Small intestine (tissue), 7 donors: ENCODE measurements around the gene MAP4K5. TPM values are rescaled to one million over a fixed set of nuclear protein-coding genes. Genes with fewer than 3 reads are reported as not detected.
A peak's percentile ranks its signal among the peaks of the same experiment; 100 is the strongest.

Experiments used
- DNase-seq, 2 donors: peaks; one replicate each; pipeline versions ENCODE4 v3.0.0 to v3.0.0-alpha.2; 2013
- FAIRE-seq: peaks from 2 replicates; lab custom pipeline; 2012; peaks lifted over from hg19 to GRCh38; lab: Jason Lieb, UNC
- H3K27ac ChIP-seq, 3 donors: one replicate each; pipeline ENCODE4 v1.5.1; 2013; ENCODE audit warnings: low read length in 2 of 3, mild to moderate bottlenecking in 2 of 3, control low read depth in 1 of 3, inconsistent platforms in 1 of 3, low read depth in 1 of 3, moderate library complexity in 1 of 3
- H3K27me3 ChIP-seq, 3 donors: one replicate each; pipeline ENCODE4 v1.6.1; 2013; ENCODE audit warnings: low read length in 3 of 3, inconsistent platforms in 1 of 3; ENCODE audit not compliant: control insufficient read depth in 3 of 3, insufficient read depth in 3 of 3
- H3K36me3 ChIP-seq, 3 donors: one replicate each; pipeline ENCODE4 v1.6.1; 2013; ENCODE audit warnings: low read length in 3 of 3, inconsistent platforms in 1 of 3, low read depth in 1 of 3, mild to moderate bottlenecking in 1 of 3, moderate library complexity in 1 of 3; ENCODE audit not compliant: control insufficient read depth in 3 of 3, insufficient read depth in 2 of 3
- H3K4me1 ChIP-seq, 3 donors: one replicate each; pipeline ENCODE4 v1.6.1; 2013; ENCODE audit warnings: low read length in 2 of 3, inconsistent platforms in 1 of 3, low read depth in 1 of 3, mild to moderate bottlenecking in 1 of 3, moderate library complexity in 1 of 3; ENCODE audit not compliant: control insufficient read depth in 3 of 3, insufficient read depth in 2 of 3
- H3K4me3 ChIP-seq, 3 donors: one replicate each; pipeline ENCODE4 v1.5.1; 2013; ENCODE audit warnings: low read length in 3 of 3, control low read depth in 1 of 3, inconsistent platforms in 1 of 3, low read depth in 1 of 3, mild to moderate bottlenecking in 1 of 3, moderate library complexity in 1 of 3
- H3K9me3 ChIP-seq, 2 donors: one replicate each; pipeline ENCODE4 v1.6.1; 2013; ENCODE audit warnings: low read depth in 1 of 2, low read length in 1 of 2; ENCODE audit not compliant: control insufficient read depth in 2 of 2, insufficient read depth in 1 of 2
- WGBS, 3 donors: extraction: QIAGEN DNeasy Blood & Tissue Kit; methylation state at CpG; one replicate each; pipeline ENCODE4 v1.1.7; 2013; 5-methylcytosine and 5-hydroxymethylcytosine counted together
- polyA plus RNA-seq, 4 donors: library from polyadenylated mRNA; stranded (reverse) in 3 of 4; unstranded in 1 of 4; fragments of 200-250 nt in 3 of 4; fragments of 120-200 nt in 1 of 4; gene quantifications; one replicate each; pipeline versions ENCODE4 v1.2.1 to v1.2.3, GENCODE V29; 2013
- donor health status: healthy with polysubstance abuse.
- donor health status: control.
- donor health status: control.
- donor health status: Bipolar disorder and iron deficiency.
- donor health status: healthy.

MAP4K5 gene
- polyA plus RNA-seq, 4 donors = 11.1 to 28.9 (median 15.0) TPM

DNA sequence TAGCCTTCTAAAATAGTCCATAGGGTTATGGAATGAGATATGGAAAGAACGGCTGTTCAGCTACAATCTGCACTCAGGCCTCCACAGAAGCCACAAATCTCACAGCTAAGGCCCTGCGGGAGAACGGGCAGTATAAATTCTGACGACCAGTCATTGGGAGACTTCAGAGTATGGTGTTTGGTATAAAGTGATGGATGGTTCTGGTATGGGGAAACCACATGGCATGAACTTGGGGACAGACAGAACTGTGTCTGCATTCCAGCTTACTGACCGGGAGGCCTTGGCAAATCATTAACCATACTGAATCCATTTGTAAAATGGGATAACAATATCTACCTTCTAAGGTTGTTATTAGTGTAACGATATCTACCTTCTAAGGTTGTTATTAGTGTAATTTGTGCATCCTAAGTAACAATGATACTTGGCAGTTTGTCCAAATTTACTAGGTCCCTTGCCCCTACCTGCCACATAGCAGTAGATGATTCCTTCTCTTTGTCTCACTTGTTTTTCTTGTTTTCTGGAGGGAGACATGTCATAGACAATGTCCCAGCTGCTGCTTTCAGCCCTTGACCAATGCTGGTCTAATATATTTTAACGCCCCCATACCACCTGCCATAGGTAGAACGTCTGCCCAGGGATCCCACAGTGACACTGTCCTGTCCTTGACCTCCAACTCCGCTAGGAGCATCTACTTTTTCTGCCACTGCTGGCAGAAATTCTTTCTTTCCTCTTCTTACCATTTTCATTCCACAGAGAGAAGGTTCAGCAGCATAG lies 142.5 kb downstream of the MAP4K5 start:
- Histone ChIP-seq H3K27ac (peak overlapping the region; percentile 62 to 73 (median 72)), H3K27me3 (no peaks in the 10 kb centered on the region), H3K9me3 (no peaks in the 10 kb centered on the region), H3K4me1 (peaks cover 0 to 34% (median 2%) of the 10 kb centered on the region in 3 donors), H3K4me3 (no peak overlapping the region), H3K36me3 (no peaks in the 10 kb centered on the region)
- DNase-seq (peak; percentile 58 to 68), FAIRE-seq (no peak)
- WGBS, 3 donors = 67 to 81% (median 75%) methylated on average over 9 of the region's 9 CpGs

DNA sequence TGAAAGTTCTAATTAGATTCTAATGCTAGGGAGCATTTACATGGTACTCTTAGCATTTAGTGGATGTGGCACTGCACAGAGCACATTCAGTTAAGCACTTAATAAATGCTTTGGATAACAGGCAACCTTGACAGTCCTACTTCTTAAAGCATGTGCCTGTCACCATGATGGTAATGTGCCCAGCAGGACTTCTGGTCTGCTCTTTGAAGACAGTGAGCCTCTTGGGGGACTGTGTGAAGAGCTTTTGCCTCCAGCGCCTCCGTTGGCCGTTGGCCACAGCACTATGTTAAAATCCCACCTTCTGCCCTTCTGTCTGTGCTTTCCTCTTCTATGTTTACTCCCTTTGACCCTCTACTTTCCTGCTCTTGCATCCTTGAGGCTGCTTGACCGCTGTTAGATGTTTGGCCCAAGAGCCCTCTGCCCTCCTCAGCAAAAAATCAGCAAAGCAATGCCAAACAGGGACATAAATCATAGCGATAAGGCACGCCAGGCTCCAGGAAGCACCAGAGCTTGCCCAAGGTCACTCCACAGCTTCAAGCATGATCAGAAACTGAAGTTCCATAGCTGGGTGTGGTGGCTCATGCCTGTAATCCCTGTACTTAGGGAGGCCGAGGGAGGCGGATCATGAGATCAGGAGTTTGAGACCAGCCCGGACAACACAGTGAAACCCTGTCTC lies 144.0 kb downstream of the MAP4K5 start:
- peaks cover 0 to 32% (median 2%) of the 10 kb centered on the region in 3 donors for H3K4me1 ChIP-seq
- H3K27ac ChIP-seq = peak overlapping the region; percentile 43 to 79 (median 73)
- DNase-seq = peak; percentile 85 to 97
- no peaks in the 10 kb centered on the region for H3K27me3 ChIP-seq
- H3K4me3 ChIP-seq = no peak overlapping the region
- no peaks in the 10 kb centered on the region for H3K9me3 ChIP-seq
- H3K36me3 ChIP-seq = no peaks in the 10 kb centered on the region
- FAIRE-seq = no peak
- 13 to 52% (median 36%) methylated on average over 9 of the region's 9 CpGs for WGBS, 3 donors

DNA sequence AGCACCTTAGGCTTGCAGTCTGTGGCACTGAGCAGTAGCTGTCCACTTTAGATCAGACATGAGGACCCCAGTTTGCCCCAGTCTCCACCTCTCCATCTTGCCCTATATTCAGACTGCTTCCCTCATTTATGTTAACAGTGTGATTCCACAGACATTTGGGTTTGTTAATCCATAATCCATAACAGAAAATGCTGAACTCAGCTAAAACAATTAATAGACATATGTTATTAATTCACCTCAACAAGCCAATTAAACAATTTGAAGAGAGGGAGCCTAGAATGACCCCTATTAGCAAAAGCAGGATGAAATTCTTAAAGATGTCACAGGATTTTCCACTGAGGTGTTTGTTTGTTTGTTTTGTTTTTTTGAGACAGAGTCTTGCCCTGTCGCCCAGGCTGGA lies 144.8 kb downstream of the MAP4K5 start:
- Histone ChIP-seq H3K27ac (no peak overlapping the region), H3K27me3 (no peaks in the 10 kb centered on the region), H3K9me3 (no peaks in the 10 kb centered on the region), H3K4me3 (no peak overlapping the region), H3K4me1 (peaks cover 0 to 23% (median 2%) of the 10 kb centered on the region in 3 donors), H3K36me3 (no peaks in the 10 kb centered on the region)
- no peak for DNase-seq
- FAIRE-seq = no peak
- 85 to 100% (median 98%) methylated on average over 1 of the region's 1 CpG for WGBS, 3 donors

DNA sequence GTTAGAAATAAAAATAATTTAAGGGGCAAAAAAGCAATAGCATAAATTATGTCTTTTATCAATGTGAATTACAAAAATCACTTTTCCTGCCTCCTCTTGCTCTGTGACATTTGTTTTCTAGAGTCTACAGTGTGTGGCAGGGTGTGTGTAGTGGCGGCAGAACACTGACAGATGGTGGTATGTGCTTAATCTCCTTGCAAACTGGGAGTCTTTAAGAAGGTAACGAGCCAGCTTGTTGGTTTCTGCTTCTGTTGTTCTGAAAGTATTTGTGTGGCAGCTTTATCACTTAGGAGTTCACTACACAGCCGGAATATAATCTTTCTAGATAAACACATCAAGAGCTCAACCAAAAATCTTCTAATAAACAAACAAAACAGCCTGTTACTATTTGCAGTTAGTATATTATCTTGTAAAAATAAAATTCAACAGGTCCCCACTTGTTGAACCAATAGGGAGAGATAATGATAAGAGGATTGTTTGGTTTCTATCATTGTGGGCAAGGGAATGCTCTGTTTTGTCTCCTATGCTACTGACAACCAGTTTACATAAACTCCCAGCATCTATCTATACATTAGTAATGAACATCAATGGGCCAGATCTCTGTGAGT lies 148.6 kb downstream of the MAP4K5 start:
- Histone ChIP-seq H3K4me1 (peaks cover 0 to 12% (median 0%) of the 10 kb centered on the region in 3 donors), H3K27me3 (no peaks in the 10 kb centered on the region), H3K36me3 (peaks cover 0 to 3% (median 0%) of the 10 kb centered on the region in 3 donors), H3K27ac (no peak overlapping the region), H3K9me3 (no peaks in the 10 kb centered on the region), H3K4me3 (no peak overlapping the region)
- peak in 1 of 2 donors; percentile 32 for DNase-seq
- FAIRE-seq = no peak
- WGBS, 3 donors = 27 to 53% (median 48%) methylated on average over 3 of the region's 3 CpGs

DNA sequence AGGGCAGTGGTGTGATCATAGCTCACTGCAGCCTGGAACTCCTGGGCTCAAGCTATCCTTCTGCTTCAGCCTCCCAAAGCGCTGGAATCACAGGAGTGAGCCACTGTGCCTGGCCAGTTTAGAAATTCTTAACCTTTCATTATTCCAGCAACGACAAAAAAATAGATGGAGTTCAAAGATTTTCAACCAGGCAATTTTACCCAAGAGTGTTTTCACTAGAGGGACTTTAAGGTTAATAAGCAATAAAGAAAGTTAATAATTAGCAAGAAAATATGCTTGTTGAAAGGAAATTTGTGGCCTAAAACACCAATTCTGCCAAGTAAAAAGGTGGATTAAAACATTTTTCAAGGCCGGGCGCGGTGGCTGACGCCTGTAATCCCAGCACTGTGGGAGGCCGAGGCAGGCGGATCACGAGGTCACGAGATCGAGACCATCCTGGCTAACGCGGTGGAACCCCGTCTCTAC lies 150.5 kb downstream of the MAP4K5 start:
- Histone ChIP-seq H3K9me3 (no peaks in the 10 kb centered on the region), H3K36me3 (peaks cover 0 to 11% (median 0%) of the 10 kb centered on the region in 3 donors), H3K27me3 (no peaks in the 10 kb centered on the region), H3K4me1 (peaks cover 0 to 4% (median 0%) of the 10 kb centered on the region in 3 donors), H3K27ac (no peak overlapping the region), H3K4me3 (no peak overlapping the region)
- FAIRE-seq = no peak
- WGBS, 3 donors = 27 to 69% (median 50%) methylated on average over 14 of the region's 14 CpGs
- DNase-seq = peak; percentile 31 to 48

DNA sequence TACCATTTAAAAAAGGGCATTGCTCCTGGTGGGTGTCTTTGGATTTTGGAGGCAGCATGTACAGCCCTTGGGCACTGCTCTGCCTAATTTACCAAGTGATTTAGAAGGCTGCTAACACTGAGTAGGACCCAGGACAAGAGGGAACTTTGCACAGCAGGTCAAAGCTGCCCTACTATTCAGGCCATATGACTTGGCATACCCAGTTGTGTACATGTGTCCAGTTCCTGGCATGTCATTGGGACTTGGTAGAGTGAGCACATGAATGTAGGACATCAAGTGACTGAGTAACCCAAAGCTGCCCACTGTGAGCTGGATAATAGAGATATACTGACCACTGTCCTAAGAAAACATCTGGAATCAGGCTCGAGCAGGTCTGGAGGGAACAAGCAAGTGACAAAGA lies 151.4 kb downstream of the MAP4K5 start:
- no peak for DNase-seq
- Histone ChIP-seq H3K9me3 (no peaks in the 10 kb centered on the region), H3K27ac (no peak overlapping the region), H3K4me3 (no peak overlapping the region), H3K36me3 (peaks cover 0 to 11% (median 0%) of the 10 kb centered on the region in 3 donors), H3K27me3 (no peaks in the 10 kb centered on the region), H3K4me1 (peaks cover 0 to 4% (median 0%) of the 10 kb centered on the region in 3 donors)
- 83 to 98% (median 84%) methylated on average over 1 of the region's 1 CpG for WGBS, 3 donors
- FAIRE-seq = no peak

DNA sequence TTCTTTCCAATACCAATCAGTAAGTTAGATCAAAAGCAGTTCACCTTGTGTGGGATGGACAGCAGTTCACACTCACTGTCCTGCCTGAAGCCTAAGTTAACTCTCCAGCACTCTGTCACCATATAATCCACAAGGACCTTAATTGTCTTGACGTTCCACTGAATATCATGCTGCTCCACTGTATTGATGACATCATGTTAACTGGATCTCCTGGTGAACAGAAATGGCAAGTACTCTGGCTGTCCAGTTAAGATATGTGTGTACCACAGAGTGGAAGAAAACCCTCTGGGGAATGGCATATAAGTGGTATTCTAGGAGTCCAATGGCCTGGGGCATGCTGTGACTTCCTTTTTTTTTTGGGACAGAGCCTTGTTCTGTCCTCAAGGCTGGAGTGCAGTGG lies 151.9 kb downstream of the MAP4K5 start:
- no peak for DNase-seq
- H3K4me1 ChIP-seq = peaks cover 0 to 4% (median 0%) of the 10 kb centered on the region in 3 donors
- FAIRE-seq = no peak
- no peaks in the 10 kb centered on the region for H3K27me3 ChIP-seq
- H3K36me3 ChIP-seq = peaks cover 0 to 11% (median 0%) of the 10 kb centered on the region in 3 donors
- H3K9me3 ChIP-seq = no peaks in the 10 kb centered on the region
- no peak overlapping the region for H3K4me3 ChIP-seq
- no peak overlapping the region for H3K27ac ChIP-seq
- WGBS, 3 donors = 90 to 93% (median 90%) methylated on average over 1 of the region's 1 CpG

DNA sequence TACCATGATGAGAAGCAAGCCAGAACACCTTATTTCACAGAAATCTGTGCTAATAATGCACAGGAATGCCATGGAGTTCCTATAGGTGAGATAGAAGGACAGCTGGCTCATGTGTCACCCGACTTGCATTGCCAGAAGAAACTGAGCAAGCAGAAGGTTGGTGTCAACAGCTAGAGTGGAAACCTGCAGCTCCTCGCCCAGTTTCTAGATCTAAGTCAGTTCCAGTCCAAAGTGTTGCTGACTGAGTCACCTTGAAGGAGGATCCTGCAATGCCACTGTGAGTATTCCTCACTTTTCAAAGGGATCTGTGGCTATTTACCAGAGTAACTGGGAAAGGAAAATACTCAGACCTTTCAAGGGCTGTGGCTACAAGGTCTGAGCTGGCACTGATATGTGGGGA lies 152.8 kb downstream of the MAP4K5 start:
- no peak overlapping the region for H3K27ac ChIP-seq
- H3K27me3 ChIP-seq = no peaks in the 10 kb centered on the region
- no peak overlapping the region for H3K4me3 ChIP-seq
- FAIRE-seq (no peak), DNase-seq (no peak)
- H3K4me1 ChIP-seq = peaks cover 0 to 4% (median 0%) of the 10 kb centered on the region in 3 donors
- 80 to 89% (median 87%) methylated on average over 2 of the region's 2 CpGs for WGBS, 3 donors
- H3K9me3 ChIP-seq = no peaks in the 10 kb centered on the region
- H3K36me3 ChIP-seq = peaks cover 0 to 11% (median 0%) of the 10 kb centered on the region in 3 donors
